IMR-90 (cell line): ENCODE results near the gene JCAD. TPM values are rescaled to one million over a fixed set of nuclear protein-coding genes. Genes with fewer than 3 reads are reported as not detected.

Experiments used
- ATAC-seq: fragments of 200-7000 bp; cut with Tn5 transposase; 2 replicates; pipeline ENCODE4 v1.9.1; 2020; ENCODE audit warnings: low read depth, mild to moderate bottlenecking, moderate library complexity
- BruUV-seq: library from RNA; stranded (reverse); fragments of 400-500 nt; replicated peaks from 2 replicates; lab custom pipeline; 2021; lab: Mats Ljungman, UMichigan
- CTCF ChIA-PET: fragments of 300-600 bp; formaldehyde crosslinking; extraction: SDS; loops from one replicate; lab custom pipeline; 2021; ENCODE audit warnings: antibody characterized with exemption; lab: Yijun Ruan, JAX
- POLR2A ChIA-PET: fragments of 300-600 bp; sonication (Branson Sonifier 250); formaldehyde crosslinking; loops from one replicate; lab custom pipeline; 2022; ENCODE audit warnings: antibody characterized with exemption; ENCODE audit not compliant: unreplicated experiment; lab: Charles Lee
- DNase-seq: peaks from one replicate; pipeline ENCODE4 v3.0.0; 2013
- H2AFZ ChIP-seq: replicated peaks from 2 replicates; pipeline ENCODE3; 2013; ENCODE audit warnings: low read length, mild to moderate bottlenecking; ENCODE audit not compliant: poor library complexity
- H2AK5ac ChIP-seq: 2 replicates; pipeline ENCODE4 v1.6.1; 2013; ENCODE audit warnings: low read depth, low read length, inconsistent platforms
- H2AK9ac ChIP-seq: replicated peaks from 2 replicates; pipeline ENCODE3; 2013; ENCODE audit warnings: mild to moderate bottlenecking, low read depth, low read length, moderate library complexity; ENCODE audit not compliant: poor library complexity
- H2BK120ac ChIP-seq: 2 replicates; pipeline ENCODE4 v1.6.1; 2013; ENCODE audit warnings: low read depth, low read length, inconsistent platforms
- H2BK15ac ChIP-seq: 3 replicates; pipeline ENCODE4 v1.6.1; 2013; ENCODE audit warnings: low read depth, low read length, inconsistent platforms
- H2BK20ac ChIP-seq: 2 replicates; pipeline ENCODE4 v1.6.1; 2013; ENCODE audit warnings: low read depth, mild to moderate bottlenecking, inconsistent platforms, low read length, moderate library complexity
- H2BK5ac ChIP-seq: 2 replicates; pipeline ENCODE4 v1.6.1; 2013; ENCODE audit warnings: mild to moderate bottlenecking, low read depth, low read length, inconsistent platforms; ENCODE audit not compliant: poor library complexity, severe bottlenecking
- H3K14ac ChIP-seq: replicated peaks from 2 replicates; pipeline ENCODE4 v1.6.1; 2013; ENCODE audit warnings: low read depth, low read length, inconsistent platforms
- H3K18ac ChIP-seq: 2 replicates; pipeline ENCODE4 v1.6.1; 2013; ENCODE audit warnings: low read depth, low read length, control low read depth
- H3K23ac ChIP-seq: 2 replicates; pipeline ENCODE4 v1.6.1; 2013; ENCODE audit warnings: low read depth, low read length, inconsistent platforms
- H3K27ac ChIP-seq: 2 replicates; pipeline ENCODE4 v1.5.1; 2013; ENCODE audit warnings: mild to moderate bottlenecking, control low read depth, low read length; ENCODE audit not compliant: insufficient read depth
- H3K27me3 ChIP-seq: 2 replicates; pipeline ENCODE4 v1.6.1; 2013; ENCODE audit warnings: low read length; ENCODE audit not compliant: control insufficient read depth, insufficient read depth
- H3K36me3 ChIP-seq: 2 replicates; pipeline ENCODE4 v1.6.1; 2013; ENCODE audit warnings: low read length, mixed read lengths; ENCODE audit not compliant: control insufficient read depth, insufficient read depth
- H3K4ac ChIP-seq: 2 replicates; pipeline ENCODE4 v1.6.1; 2013; ENCODE audit warnings: low read depth, low read length, inconsistent platforms
- H3K4me1 ChIP-seq: 2 replicates; pipeline ENCODE4 v1.6.1; 2013; ENCODE audit warnings: low read length, mixed read lengths; ENCODE audit not compliant: control insufficient read depth, insufficient read depth
- H3K4me2 ChIP-seq: 2 replicates; pipeline ENCODE4 v1.6.1; 2013; ENCODE audit warnings: low read depth, mild to moderate bottlenecking, control low read depth, low read length, moderate library complexity
- H3K4me3 ChIP-seq: 2 replicates; pipeline ENCODE4 v1.5.1; 2013; ENCODE audit warnings: low read depth, mild to moderate bottlenecking, control low read depth, low read length, moderate library complexity; ENCODE audit not compliant: insufficient read depth
- H3K56ac ChIP-seq: 2 replicates; pipeline ENCODE4 v1.6.1; 2013; ENCODE audit warnings: low read length, inconsistent platforms; ENCODE audit not compliant: insufficient read depth; ENCODE audit errors: extremely low read depth
- H3K79me1 ChIP-seq, 2 experiments: 2 replicates each; pipeline ENCODE4 v1.6.1; 2013; ENCODE audit warnings: low read length in 2 of 2, inconsistent platforms in 1 of 2, low read depth in 1 of 2
- H3K9ac ChIP-seq: 2 replicates; pipeline ENCODE4 v1.6.1; 2013; ENCODE audit warnings: low read depth, low read length, control low read depth
- H3K9me1 ChIP-seq: 2 replicates; pipeline ENCODE4 v1.6.1; 2013; ENCODE audit warnings: low read length, inconsistent platforms; ENCODE audit not compliant: insufficient read depth
- H3K9me3 ChIP-seq: 2 replicates; pipeline ENCODE4 v1.6.1; 2013; ENCODE audit warnings: low read length; ENCODE audit not compliant: control insufficient read depth, insufficient read depth
- H4K20me1 ChIP-seq: 2 replicates; pipeline ENCODE4 v1.6.1; 2013; ENCODE audit warnings: low read length, inconsistent platforms; ENCODE audit not compliant: insufficient read depth
- H4K5ac ChIP-seq: 2 replicates; pipeline ENCODE4 v1.6.1; 2013; ENCODE audit warnings: mild to moderate bottlenecking, low read depth, low read length, control low read depth
- H4K8ac ChIP-seq, 2 experiments: 2 replicates each; pipeline ENCODE4 v1.6.1; 2013; ENCODE audit warnings: low read depth in 2 of 2, low read length in 2 of 2, control low read depth in 1 of 2, inconsistent platforms in 1 of 2
- H4K91ac ChIP-seq: 2 replicates; pipeline ENCODE4 v1.6.1; 2013; ENCODE audit warnings: low read depth, low read length, inconsistent platforms; ENCODE audit not compliant: insufficient read depth
- BHLHE40 ChIP-seq: fragments of 150-350 bp; IDR thresholded peaks from 2 replicates; pipeline ENCODE4 v1.6.1; 2016; ENCODE audit warnings: mild to moderate bottlenecking, low read depth, low read length
- CEBPB ChIP-seq: IDR thresholded peaks from 2 replicates; pipeline ENCODE4 v1.6.1; 2012; ENCODE audit warnings: low read depth, low read length, improper control_type of control experiment
- CHD1 ChIP-seq: IDR thresholded peaks from 2 replicates; pipeline ENCODE4 v1.6.1; 2012; ENCODE audit warnings: low read depth, low read length, improper control_type of control experiment
- MAFK ChIP-seq: IDR thresholded peaks from 2 replicates; pipeline ENCODE4 v1.6.1; 2012; ENCODE audit warnings: low read depth, low read length, improper control_type of control experiment
- MAZ ChIP-seq: IDR thresholded peaks from 2 replicates; pipeline ENCODE4 v1.6.1; 2012; ENCODE audit warnings: low read depth, mild to moderate bottlenecking, low read length, improper control_type of control experiment, moderate library complexity, borderline replicate concordance
- RCOR1 ChIP-seq: IDR thresholded peaks from 2 replicates; pipeline ENCODE4 v1.6.1; 2012; ENCODE audit warnings: mild to moderate bottlenecking, low read length, improper control_type of control experiment; ENCODE audit not compliant: insufficient replicate concordance
- RFX5 ChIP-seq: IDR thresholded peaks from 2 replicates; pipeline ENCODE4 v1.8.0; 2012; ENCODE audit warnings: low read depth, mild to moderate bottlenecking, low read length, moderate library complexity
- SMC3 ChIP-seq: fragments of 150-350 bp; IDR thresholded peaks from 2 replicates; pipeline ENCODE4 v1.6.1; 2016; ENCODE audit warnings: low read depth, mild to moderate bottlenecking, antibody characterized with exemption, low read length, moderate library complexity
- WGBS, 2 experiments: methylation state at CpG; one replicate each; pipeline versions ENCODE4 v1.1.5 to v1.1.7; 2013; ENCODE audit warnings: missing lambda C conversion rate in 2 of 2; ENCODE audit not compliant: insufficient read length in 1 of 2; ENCODE audit errors: extremely low coverage in 2 of 2; 5-methylcytosine and 5-hydroxymethylcytosine counted together
- dilution Hi-C: fragments of 300-500 bp; cut with HindIII; formaldehyde crosslinking; loops from one replicate; pipeline ENCODE4 v1.14.3; 2018; ENCODE audit warnings: low sequenced_read_pairs; ENCODE audit not compliant: unreplicated experiment
- in situ Hi-C: fragments of 300-500 bp; cut with MboI; formaldehyde crosslinking; loops from 3 replicates; pipeline ENCODE4 v1.14.3; 2019; ENCODE audit warnings: low sequenced_read_pairs, inconsistent platforms, mixed read lengths
- intact Hi-C: fragments of 100-400 bp; cut with micrococcal nuclease; formaldehyde crosslinking; loops from 2 replicates; pipeline ENCODE4 v1.10.0; 2022
- polyA plus RNA-seq, 3 experiments: library from polyadenylated mRNA; depleted of rRNA; stranded (reverse); fragments of >200 nt; gene quantifications; 2 replicates each; pipeline ENCODE4 v1.2.3, GENCODE V29; 2012; ENCODE audit warnings: low replicate concordance in 1 of 3
- total RNA-seq: library from RNA; depleted of rRNA; stranded (reverse); fragments of >200 nt; gene quantifications from 2 replicates; pipeline ENCODE4 v1.2.3, GENCODE V29; 2012

JCAD gene
- total and polyA plus RNA-seq, 2 of the 4 experiments (the other 2 are of a cell fraction) = 15.9 to 16.8 TPM

DNA sequence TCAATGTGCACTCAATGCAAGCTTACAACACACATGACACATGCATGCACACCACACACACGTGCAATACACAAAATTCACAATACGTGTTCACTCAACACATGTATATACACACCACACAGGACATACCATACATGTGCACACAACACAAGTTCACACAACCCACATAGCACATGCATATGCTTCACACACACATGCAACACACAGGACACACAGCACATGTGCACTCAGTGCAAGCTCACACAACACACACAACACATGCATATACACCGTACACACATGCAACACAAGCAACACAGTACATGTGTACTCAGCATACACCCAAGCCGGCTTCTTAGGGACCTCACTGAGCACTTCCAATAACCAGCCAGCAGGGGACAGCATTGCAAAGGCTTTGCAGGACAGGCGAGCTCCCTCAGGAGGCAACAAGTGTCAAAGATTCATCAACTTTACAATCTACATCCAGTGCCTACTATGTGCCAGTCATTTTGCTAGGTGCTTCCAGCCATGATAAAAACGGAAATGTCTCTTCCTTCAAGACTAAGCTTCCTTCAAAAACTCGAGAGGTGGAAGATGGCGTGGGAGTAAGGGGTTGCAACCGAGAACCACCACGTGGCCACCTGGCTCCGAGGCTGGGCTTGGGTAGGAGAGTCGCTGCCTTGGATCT lies 61.1 kb downstream of the JCAD start (continued):
- peak; percentile 25; the same call in 1 of the 2 replicates for TF ChIP-seq MAZ

GRCh38 chr10:29994811-29995210 lies 64.6 kb downstream of the JCAD start:
- in situ Hi-C loops = loop anchor here (10.0 kb wide), 1 partner anchor 600 kb away; no protein-coding TSS in a partner anchor

More at GRCh38 chr10:29994811-29995210, 64.6 kb downstream of the JCAD start:
- no TSS peak for BruUV-seq
- Histone ChIP-seq H3K4me1 (peaks cover 8% of the 10 kb centered on the region), H4K5ac (no peak overlapping the region), H2AK9ac (no peak overlapping the region), H3K56ac (no peak overlapping the region), H4K20me1 (no peaks in the 10 kb centered on the region), H3K9ac (no peak overlapping the region), H2AK5ac (peak overlapping the region; percentile 41; the same call in 1 of the 2 replicates), H3K9me1 (0 out of 2 replicates have a peak, but pooled peaks cover 5% of the 10 kb centered on the region), H3K23ac (no peak overlapping the region), H3K27ac (no peak overlapping the region), H3K4me2 (no peak overlapping the region), H3K4ac (peak overlapping the region; percentile 35; the same call in 1 of the 2 replicates), H2BK120ac (no peak overlapping the region), H2AFZ (no peak overlapping the region), H3K27me3 (peaks cover 11% of the 10 kb centered on the region), H2BK15ac (peak overlapping the region; percentile 15; the same call in 1 of the 3 replicates), H4K91ac (peak overlapping the region; percentile 11; the same call in 1 of the 2 replicates), H2BK5ac (no peak overlapping the region), H3K9me3 (no peaks in the 10 kb centered on the region), H3K4me3 (no peak overlapping the region), H3K18ac (no peak overlapping the region), H4K8ac (no peak overlapping the region), H3K79me1 (no peaks in the 10 kb centered on the region), H3K36me3 (no peaks in the 10 kb centered on the region), H2BK20ac (peak overlapping the region; percentile 21; the same call in 1 of the 2 replicates), H3K14ac (0 out of 2 replicates have a peak overlapping the region, but pooled peaks have one; percentile 60)
- ChIA-PET POLR2A (no interaction called here), CTCF (no interaction called here)
- ATAC-seq (no peak), DNase-seq (no peak)
- intact Hi-C loops (no loop called here), dilution Hi-C loops (no loop called here)
- 90% methylated on average over 2 of the region's 4 CpGs; no CpG with 5 or more reads in 1 of the 2 experiments for WGBS, 2 experiments
- TF ChIP-seq CHD1 = no peak
- no peak for TF ChIP-seq BHLHE40
- no peak for TF ChIP-seq SMC3
- TF ChIP-seq MAFK = no peak
- TF ChIP-seq CEBPB = peak; percentile 38; the same call in 1 of the 2 replicates
- no peak for TF ChIP-seq RCOR1
- TF ChIP-seq RFX5 = no peak
